HFFc6 (cell line): ENCODE measurements around the gene FBXW8. TPM values are rescaled to one million over a fixed set of nuclear protein-coding genes. Genes with fewer than 3 reads are reported as not detected.

Experiments used
- DNase-seq: peaks from one replicate; pipeline ENCODE4 v3.0.0-alpha.2; 2018
- H3K27ac Mint-ChIP-seq: 2 replicates; pipeline ENCODE4 v1.8.0; 2020; ENCODE audit warnings: mild to moderate bottlenecking, mixed read lengths
- H3K27me3 Mint-ChIP-seq: 2 replicates; pipeline ENCODE4 v1.8.0; 2021; ENCODE audit warnings: mild to moderate bottlenecking, moderate library complexity, mixed read lengths; ENCODE audit not compliant: insufficient read depth
- H3K36me3 Mint-ChIP-seq: 2 replicates; pipeline ENCODE4 v1.8.0; 2021; ENCODE audit warnings: low read depth, mixed read lengths
- H3K4me1 Mint-ChIP-seq: 2 replicates; pipeline ENCODE4 v1.8.0; 2020; ENCODE audit warnings: low read depth, mixed read lengths
- H3K4me3 Mint-ChIP-seq: 2 replicates; pipeline ENCODE4 v1.8.0; 2020; ENCODE audit warnings: mild to moderate bottlenecking, moderate library complexity, mixed read lengths
- H3K9me3 Mint-ChIP-seq: 2 replicates; pipeline ENCODE4 v1.8.0; 2020; ENCODE audit warnings: mild to moderate bottlenecking, mixed read lengths
- total RNA-seq, 6 experiments: library from RNA; stranded (reverse); fragmentation: NEBNext Ultra II Directional; extraction: Animal tissue kit (Norgen Biotek cat#: 25700); gene quantifications; 2 replicates in 1 of 6; 3 replicates in 5 of 6; pipeline ENCODE4 v1.2.3, GENCODE V29; 2021
- TF ChIP-seq, protein P1 (sequence below): fragments of 200-600 bp; sonication (generic); IDR thresholded peaks from 2 replicates; pipeline ENCODE4 v1.5.0; 2021; ENCODE audit warnings: antibody characterized with exemption, mild to moderate bottlenecking

The FBXW8 gene
- total RNA-seq, 6 experiments from 2014 or later, result 15.3 to 20.5 (median 18.5) TPM

DNA sequence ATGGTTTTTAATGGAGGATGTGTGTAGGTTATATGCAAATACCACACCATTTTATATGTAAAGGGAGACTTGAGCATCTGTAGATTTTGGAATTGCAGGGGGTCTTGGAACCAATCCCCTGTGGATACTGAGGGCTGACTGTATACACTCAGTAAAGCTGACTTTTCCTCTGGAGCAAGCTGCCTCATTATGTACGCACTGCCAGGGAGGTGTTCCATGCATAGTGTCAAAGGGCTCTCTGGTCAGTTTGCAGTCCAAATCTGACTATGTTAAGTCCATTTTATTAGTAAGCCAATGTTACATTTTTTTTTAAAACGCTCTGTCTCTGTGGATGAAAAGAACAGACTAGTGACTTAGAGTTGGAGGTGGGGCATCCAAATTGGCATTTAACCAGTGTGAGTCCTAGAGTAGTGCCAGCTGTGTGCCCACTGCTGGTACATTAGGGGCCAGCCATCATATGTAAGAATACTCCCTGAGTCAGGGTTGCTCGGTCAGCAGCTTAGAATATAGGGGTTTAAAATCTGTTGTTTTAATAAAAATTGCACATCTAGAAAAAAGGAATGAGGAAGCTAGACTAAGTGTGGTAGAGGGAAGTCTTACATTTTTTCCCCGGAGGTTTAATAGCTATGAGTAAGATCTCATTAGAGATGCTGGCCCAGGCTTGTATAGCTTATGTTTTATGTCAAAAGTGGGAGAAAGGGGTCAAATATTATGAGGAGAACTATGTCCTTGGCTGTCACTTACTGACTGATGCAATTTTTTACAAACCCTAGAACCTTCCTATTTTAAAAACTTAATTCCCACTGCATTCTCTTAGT lies 101.4 kb downstream of the FBXW8 start:
- peaks cover 30% of the 10 kb centered on the region for H3K9me3 Mint-ChIP-seq

DNA sequence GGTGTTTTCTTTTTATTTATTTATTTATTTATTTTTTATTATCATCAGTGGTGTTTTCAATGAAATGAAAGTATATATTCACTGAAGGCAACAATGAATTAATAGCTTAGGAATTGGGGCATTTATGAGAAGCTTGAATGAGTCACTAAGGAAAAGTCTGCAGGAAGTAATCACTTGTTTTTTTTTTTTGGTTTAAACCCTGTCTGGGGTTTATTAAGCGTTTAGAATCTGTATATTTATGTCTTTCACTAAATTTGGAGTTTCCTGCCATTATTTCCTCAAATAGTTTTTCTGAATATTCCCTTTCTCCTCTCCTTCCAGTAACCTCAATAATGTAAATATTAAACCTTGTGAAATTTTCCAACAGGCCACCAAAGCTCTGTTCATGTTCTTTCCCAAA lies 103.0 kb downstream of the FBXW8 start:
- TF ChIP-seq, protein P1, sequence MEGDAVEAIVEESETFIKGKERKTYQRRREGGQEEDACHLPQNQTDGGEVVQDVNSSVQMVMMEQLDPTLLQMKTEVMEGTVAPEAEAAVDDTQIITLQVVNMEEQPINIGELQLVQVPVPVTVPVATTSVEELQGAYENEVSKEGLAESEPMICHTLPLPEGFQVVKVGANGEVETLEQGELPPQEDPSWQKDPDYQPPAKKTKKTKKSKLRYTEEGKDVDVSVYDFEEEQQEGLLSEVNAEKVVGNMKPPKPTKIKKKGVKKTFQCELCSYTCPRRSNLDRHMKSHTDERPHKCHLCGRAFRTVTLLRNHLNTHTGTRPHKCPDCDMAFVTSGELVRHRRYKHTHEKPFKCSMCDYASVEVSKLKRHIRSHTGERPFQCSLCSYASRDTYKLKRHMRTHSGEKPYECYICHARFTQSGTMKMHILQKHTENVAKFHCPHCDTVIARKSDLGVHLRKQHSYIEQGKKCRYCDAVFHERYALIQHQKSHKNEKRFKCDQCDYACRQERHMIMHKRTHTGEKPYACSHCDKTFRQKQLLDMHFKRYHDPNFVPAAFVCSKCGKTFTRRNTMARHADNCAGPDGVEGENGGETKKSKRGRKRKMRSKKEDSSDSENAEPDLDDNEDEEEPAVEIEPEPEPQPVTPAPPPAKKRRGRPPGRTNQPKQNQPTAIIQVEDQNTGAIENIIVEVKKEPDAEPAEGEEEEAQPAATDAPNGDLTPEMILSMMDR, result no peak
- peaks cover 32% of the 10 kb centered on the region for H3K4me1 Mint-ChIP-seq
- peaks cover 2% of the 10 kb centered on the region; the same call in 1 of the 2 replicates for H3K27me3 Mint-ChIP-seq
- H3K9me3 Mint-ChIP-seq, result peaks cover 30% of the 10 kb centered on the region
- peaks cover 65% of the 10 kb centered on the region for H3K36me3 Mint-ChIP-seq
- H3K4me3 Mint-ChIP-seq, result no peak overlapping the region
- DNase-seq, result peak; percentile 35
- H3K27ac Mint-ChIP-seq, result no peak overlapping the region; the same call in 1 of the 2 replicates

More for the DNA sequence above, 101.4 kb downstream of the FBXW8 start:
- Mint-ChIP-seq H3K27ac (peak overlapping the region; percentile 74), H3K36me3 (peaks cover 65% of the 10 kb centered on the region), H3K27me3 (peaks cover 2% of the 10 kb centered on the region; the same call in 1 of the 2 replicates), H3K4me1 (peaks cover 32% of the 10 kb centered on the region), H3K4me3 (peak overlapping the region; percentile 13)
- TF ChIP-seq, protein P1, result no peak; the same call in 1 of the 2 replicates
- DNase-seq, result peak; percentile 76

DNA sequence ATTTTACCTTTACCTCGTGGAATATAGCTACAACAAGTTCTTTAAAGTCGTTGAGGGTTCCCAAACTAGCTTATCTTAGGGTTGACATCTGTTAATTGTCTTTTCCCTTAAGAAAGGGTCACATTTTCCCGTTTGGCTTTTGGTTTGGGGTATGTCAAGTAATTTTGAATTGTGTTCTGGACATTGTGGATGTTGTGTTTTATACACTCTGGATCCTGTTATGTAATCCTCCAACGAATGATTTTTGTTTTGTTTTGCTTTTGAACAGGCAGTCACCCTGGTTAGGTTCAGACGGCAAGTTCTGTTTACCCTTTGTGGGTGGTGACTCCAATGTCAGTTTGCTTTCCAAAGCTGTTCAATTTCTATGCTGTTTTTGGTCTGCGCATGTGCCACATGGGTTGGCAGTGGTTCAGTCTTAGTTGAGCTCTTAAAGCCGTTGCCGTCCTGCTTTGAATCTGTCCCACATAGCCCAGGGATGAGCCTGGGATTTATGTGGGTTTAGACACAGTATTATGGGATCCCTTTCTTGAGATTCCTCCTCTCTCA lies 103.7 kb downstream of the FBXW8 start:
- TF ChIP-seq, protein P1, result no peak
- DNase-seq, result no peak
- H3K9me3 Mint-ChIP-seq, result peaks cover 30% of the 10 kb centered on the region
- H3K27ac Mint-ChIP-seq, result no peak overlapping the region
- peaks cover 63% of the 10 kb centered on the region for H3K36me3 Mint-ChIP-seq
- peaks cover 2% of the 10 kb centered on the region; the same call in 1 of the 2 replicates for H3K27me3 Mint-ChIP-seq
- peaks cover 32% of the 10 kb centered on the region for H3K4me1 Mint-ChIP-seq
- H3K4me3 Mint-ChIP-seq, result no peak overlapping the region

DNA sequence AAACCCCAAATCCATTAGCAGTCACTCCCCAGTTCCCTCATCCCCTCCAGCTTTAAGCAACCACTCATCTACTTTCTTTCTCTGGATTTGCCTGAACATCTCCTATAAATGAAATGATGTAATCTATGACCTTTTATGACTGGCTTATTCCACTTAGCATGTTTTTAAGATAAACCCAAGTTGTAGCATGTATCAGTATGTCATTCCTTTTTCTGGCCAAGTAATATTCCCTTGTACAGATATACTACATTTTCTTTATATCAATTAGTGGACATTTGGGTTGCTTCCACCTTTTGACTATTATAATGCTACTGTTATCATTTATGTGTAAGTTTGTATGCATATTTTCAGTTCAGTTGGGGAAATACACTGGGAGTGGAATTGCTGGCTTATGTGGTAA lies 105.1 kb downstream of the FBXW8 start:
- no peak for DNase-seq
- TF ChIP-seq, protein P1, result no peak
- Mint-ChIP-seq H3K36me3 (peaks cover 59% of the 10 kb centered on the region), H3K4me3 (no peak overlapping the region), H3K4me1 (peaks cover 32% of the 10 kb centered on the region), H3K27me3 (peaks cover 2% of the 10 kb centered on the region; the same call in 1 of the 2 replicates), H3K9me3 (peaks cover 30% of the 10 kb centered on the region), H3K27ac (no peak overlapping the region)

DNA sequence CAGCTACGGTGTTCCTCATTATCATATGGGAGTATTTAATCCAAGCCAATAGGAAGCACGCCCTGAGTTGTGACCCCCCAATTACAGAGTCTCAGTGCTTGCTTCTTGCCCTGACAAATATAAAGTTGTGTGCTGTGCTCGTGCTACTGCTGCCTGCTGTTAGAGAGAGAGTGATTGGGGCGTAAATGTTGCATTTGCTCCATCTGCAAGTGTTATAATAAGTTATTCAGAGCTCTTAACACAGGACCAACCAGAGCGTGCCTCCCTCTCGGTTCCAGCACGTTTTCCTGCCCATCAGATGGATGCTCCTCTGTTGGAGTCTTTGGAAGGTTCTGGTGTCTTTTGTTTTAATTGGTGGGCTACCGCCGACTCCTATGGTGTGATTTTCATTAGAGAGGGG lies 107.1 kb downstream of the FBXW8 start:
- DNase-seq, result no peak
- Mint-ChIP-seq H3K27me3 (peaks cover 2% of the 10 kb centered on the region; the same call in 1 of the 2 replicates), H3K9me3 (peaks cover 28% of the 10 kb centered on the region), H3K36me3 (peaks cover 50% of the 10 kb centered on the region), H3K27ac (no peak overlapping the region), H3K4me1 (peaks cover 21% of the 10 kb centered on the region), H3K4me3 (no peak overlapping the region)
- TF ChIP-seq, protein P1, result no peak
